Measurements from ENCODE around the gene RTN1.

Gene RTN1

GRCh38 chr14:59814988-59815387 lies 55.6 kb downstream of the RTN1 start:
- no peaks in the 10 kb centered on the region for H3K9me3 ChIP-seq (ENCODE audit: control insufficient read depth, insufficient read depth, low read length)

GRCh38 chr14:59811815-59812214 lies 58.8 kb downstream of the RTN1 start:
- Histone ChIP-seq H3K4me3 (ENCODE audit: low read length) (no peak overlapping the region), H3F3A (ENCODE audit: control insufficient read depth, insufficient read depth) (no peaks in the 10 kb centered on the region), H3K27me3 (ENCODE audit: control insufficient read depth, low read length) (no peaks in the 10 kb centered on the region; the same call in 1 of the 2 replicates), H3K4me2 (ENCODE audit: low read length) (no peak overlapping the region), H3K9me2 (replicated peaks; ENCODE audit: control insufficient read depth, low read length) (no peaks in the 10 kb centered on the region), H3K36me3 (ENCODE audit: control insufficient read depth, low read length) (no peaks in the 10 kb centered on the region), H3K27ac (ENCODE audit: low read depth, low read length) (no peak overlapping the region), H3K9me3 (ENCODE audit: control insufficient read depth, insufficient read depth, low read length) (no peaks in the 10 kb centered on the region), H4K20me1 (ENCODE audit: control insufficient read depth, insufficient read depth, low read depth, low read length) (no peaks in the 10 kb centered on the region), H3K4me1 (ENCODE audit: control insufficient read depth, low read length) (no peaks in the 10 kb centered on the region), H3K79me2 (ENCODE audit: control insufficient read depth, low read length) (no peaks in the 10 kb centered on the region)
- TF ChIP-seq CTCF (IDR thresholded peaks at IDR 0.05; ENCODE audit: low read depth, low read length, poor library complexity, severe bottlenecking) (no peak), EZH2phosphoT487 (IDR thresholded peaks at IDR 0.05; ENCODE audit: borderline replicate concordance, low read length) (no peak)

More at GRCh38 chr14:59814988-59815387, 55.6 kb downstream of the RTN1 start:
- Histone ChIP-seq H3K27ac (ENCODE audit: low read depth, low read length) (no peak overlapping the region), H3K4me3 (ENCODE audit: low read length) (no peak overlapping the region), H3K36me3 (ENCODE audit: control insufficient read depth, low read length) (no peaks in the 10 kb centered on the region), H3K79me2 (ENCODE audit: control insufficient read depth, low read length) (no peaks in the 10 kb centered on the region), H3K4me1 (ENCODE audit: control insufficient read depth, low read length) (no peaks in the 10 kb centered on the region), H3K4me2 (ENCODE audit: low read length) (no peak overlapping the region), H3K9me2 (replicated peaks; ENCODE audit: control insufficient read depth, low read length) (no peaks in the 10 kb centered on the region), H3F3A (ENCODE audit: control insufficient read depth, insufficient read depth) (no peaks in the 10 kb centered on the region), H3K27me3 (ENCODE audit: control insufficient read depth, low read length) (no peaks in the 10 kb centered on the region; the same call in 1 of the 2 replicates), H4K20me1 (ENCODE audit: control insufficient read depth, insufficient read depth, low read depth, low read length) (no peaks in the 10 kb centered on the region)
- no peak for TF ChIP-seq EZH2phosphoT487 (IDR thresholded peaks at IDR 0.05; ENCODE audit: borderline replicate concordance, low read length)
- no peak for TF ChIP-seq CTCF (IDR thresholded peaks at IDR 0.05; ENCODE audit: low read depth, low read length, poor library complexity, severe bottlenecking)

GRCh38 chr14:59811073-59811472 lies 59.5 kb downstream of the RTN1 start:
- Histone ChIP-seq H3K36me3 (ENCODE audit: control insufficient read depth, low read length) (no peaks in the 10 kb centered on the region), H3F3A (ENCODE audit: control insufficient read depth, insufficient read depth) (no peaks in the 10 kb centered on the region), H3K4me1 (ENCODE audit: control insufficient read depth, low read length) (no peaks in the 10 kb centered on the region), H3K9me2 (replicated peaks; ENCODE audit: control insufficient read depth, low read length) (no peaks in the 10 kb centered on the region), H3K27ac (ENCODE audit: low read depth, low read length) (no peak overlapping the region), H3K27me3 (ENCODE audit: control insufficient read depth, low read length) (no peaks in the 10 kb centered on the region; the same call in 1 of the 2 replicates), H3K9me3 (ENCODE audit: control insufficient read depth, insufficient read depth, low read length) (no peaks in the 10 kb centered on the region), H3K4me2 (ENCODE audit: low read length) (no peak overlapping the region), H3K79me2 (ENCODE audit: control insufficient read depth, low read length) (no peaks in the 10 kb centered on the region), H3K4me3 (ENCODE audit: low read length) (no peak overlapping the region), H4K20me1 (ENCODE audit: control insufficient read depth, insufficient read depth, low read depth, low read length) (no peaks in the 10 kb centered on the region)
- TF ChIP-seq CTCF (IDR thresholded peaks at IDR 0.05; ENCODE audit: low read depth, low read length, poor library complexity, severe bottlenecking), result no peak
- TF ChIP-seq EZH2phosphoT487 (IDR thresholded peaks at IDR 0.05; ENCODE audit: borderline replicate concordance, low read length), result no peak
